HG02970 (cell line): ENCODE results near the gene CACNB1.

Experiments
- ATAC-seq: cut with Tn5 transposase; IDR thresholded peaks from one replicate; pipeline ENCODE4 v1.9.1; 2021; ENCODE audit warnings: mild to moderate bottlenecking, moderate library complexity, moderate number of reproducible peaks; ENCODE audit not compliant: unreplicated experiment, low FRiP score

CACNB1 gene

DNA sequence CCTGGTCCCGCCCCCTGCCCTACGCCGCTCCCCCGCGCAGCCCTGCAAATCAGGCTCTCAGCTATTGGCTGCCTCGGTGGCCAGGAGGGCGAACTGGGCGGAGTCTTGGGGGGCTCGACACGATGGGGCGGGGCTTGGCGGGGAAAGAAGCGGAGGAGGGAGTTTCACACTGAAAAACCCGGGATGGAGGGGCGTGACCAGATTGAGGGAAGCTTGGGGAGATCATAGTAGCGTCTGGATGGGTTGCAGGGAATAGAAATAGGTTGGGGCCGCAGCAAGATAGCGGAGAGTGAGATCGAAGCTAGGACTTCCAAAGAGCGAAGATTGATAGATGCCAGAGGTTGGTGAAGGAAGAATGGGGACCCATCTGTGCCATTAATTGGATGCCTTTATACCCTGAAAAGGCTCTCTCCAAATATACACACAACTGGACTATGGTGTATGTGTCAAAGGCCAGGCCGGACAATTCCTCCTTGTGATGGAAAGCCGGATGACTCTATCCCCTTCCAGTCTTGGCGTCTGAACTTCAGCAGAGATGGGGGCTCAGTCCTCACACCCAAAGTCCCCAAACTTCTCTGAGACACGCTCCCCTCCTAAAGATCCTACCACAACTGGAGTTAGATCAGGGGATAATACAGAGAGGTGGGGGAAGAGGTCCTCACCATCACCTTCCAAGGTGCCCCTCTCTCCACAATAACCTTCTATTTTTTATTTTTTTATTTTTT is 28.7 kb upstream of the CACNB1 start:
- ATAC-seq, result no peak

DNA sequence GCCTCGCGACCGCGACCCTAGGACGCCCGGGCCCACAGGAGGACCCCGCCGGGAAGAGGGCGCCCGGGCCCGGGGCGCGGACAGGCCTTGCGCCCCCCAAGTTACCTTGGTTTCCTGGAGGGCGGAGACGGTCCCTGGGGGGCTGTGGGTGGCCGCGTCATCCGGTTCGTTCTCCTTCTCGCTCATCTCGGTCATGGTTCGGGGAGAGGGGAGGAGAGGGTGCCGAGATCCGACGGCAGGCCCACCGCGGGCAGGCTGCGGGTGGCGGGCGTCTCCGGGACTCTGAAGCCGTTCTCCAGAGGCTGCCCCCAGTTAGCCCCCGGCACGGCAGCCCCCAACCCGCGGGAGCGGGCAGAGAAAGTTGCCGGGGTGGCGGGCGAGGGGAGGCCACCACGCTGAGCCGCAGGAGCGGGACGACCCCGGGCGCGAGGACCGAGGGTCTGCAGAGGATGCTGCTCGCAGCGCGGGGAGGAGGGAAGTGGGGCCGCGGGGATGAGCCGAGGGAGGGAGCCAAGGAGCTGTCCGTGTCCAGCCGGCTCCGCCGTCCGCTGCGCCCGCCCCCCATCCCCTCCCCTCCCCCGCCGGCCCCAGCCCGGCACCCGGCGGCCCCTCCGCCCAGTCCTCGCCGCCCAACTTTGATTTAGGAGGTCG is 28.0 kb upstream of the CACNB1 start, which contains the start of gene STAC2:
TSS of gene STAC2 (minus strand) at position 638 of the 651 bp plus-strand sequence. CDS start at position 195, 443 bp downstream.
- ATAC-seq, result no peak

- no peak for ATAC-seq
Measured at GRCh38 chr17:39224778-39225307, 27.4 kb upstream of the CACNB1 start.

GRCh38 chr17:39223907-39224777 is 26.7 kb upstream of the CACNB1 start:
- ATAC-seq, result no peak

DNA sequence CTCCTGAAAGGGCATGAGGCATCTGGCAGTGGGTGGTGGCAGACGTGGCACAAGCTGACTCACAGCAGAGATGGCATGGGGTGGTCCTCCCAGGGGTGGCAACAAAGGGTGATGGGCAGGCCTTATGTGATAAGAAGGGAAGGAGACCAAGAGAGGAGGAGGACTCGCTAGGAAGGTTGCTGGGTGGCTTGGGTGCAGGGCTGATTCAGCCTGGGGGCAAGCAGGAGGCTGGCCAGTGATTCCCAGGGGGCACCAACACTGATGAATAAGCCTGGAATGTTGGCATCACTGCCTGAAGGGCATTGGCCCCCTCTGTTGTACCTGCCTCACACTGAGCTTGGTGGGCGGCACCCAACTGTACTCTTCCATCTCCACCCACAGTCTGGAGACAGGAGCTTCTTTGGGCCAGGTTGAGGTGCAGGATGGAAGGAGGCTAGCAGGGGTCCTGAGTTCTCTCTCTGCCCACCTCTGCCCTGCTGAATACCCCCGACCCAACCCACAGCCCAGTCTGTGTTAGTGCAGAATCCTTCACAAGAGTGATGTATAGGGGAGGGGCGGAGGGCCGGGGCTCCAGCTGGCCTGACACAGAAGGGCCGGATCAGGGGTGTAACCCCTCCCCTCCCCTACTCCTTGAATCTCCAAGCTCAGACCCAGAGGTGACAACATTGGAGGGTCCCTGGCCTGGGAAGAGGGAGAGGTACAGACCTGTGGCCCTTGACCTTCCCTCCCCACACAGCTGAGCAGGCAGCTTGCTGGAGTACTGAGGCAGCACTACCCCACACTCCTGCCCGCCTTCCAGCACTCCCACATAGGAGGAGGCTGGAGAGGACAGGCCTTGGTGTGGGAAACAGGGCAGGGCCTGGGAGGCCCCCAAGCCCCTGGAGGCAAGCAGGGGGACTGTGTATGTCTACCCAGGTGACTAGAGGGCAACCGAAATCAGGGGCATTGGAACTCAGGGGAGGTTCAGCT is 25.7 kb upstream of the CACNB1 start:
- no peak for ATAC-seq

GRCh38 chr17:39222151-39222550 is 24.7 kb upstream of the CACNB1 start:
- no peak for ATAC-seq

- ATAC-seq, result no peak
Measured at GRCh38 chr17:39221572-39221971, 24.1 kb upstream of the CACNB1 start.

DNA sequence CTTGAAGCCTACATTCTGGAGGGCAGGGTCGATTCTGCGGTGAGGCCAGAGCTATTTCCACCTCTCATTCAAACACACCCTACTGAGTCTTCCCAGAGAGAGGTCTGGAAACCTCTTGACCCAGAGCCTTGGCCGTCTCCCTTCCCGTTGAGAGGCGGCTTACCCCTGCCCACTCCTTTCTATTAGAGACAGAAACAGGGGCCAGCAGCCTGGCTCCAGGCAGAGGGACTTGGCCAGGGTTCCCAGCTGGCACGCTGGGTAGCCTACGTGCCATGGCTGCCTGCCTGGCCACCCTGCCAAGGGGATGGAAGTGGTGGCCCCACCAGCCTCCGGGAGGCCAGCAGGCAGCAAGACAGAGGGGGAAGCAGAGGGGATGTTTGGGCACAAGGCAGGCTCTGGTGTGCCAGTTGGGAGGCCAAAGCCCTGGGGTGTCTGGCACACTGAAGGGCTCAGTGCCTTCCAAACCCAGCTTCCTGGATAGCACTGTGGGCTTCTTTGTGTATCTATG is 22.2 kb upstream of the CACNB1 start:
- ATAC-seq, result no peak

DNA sequence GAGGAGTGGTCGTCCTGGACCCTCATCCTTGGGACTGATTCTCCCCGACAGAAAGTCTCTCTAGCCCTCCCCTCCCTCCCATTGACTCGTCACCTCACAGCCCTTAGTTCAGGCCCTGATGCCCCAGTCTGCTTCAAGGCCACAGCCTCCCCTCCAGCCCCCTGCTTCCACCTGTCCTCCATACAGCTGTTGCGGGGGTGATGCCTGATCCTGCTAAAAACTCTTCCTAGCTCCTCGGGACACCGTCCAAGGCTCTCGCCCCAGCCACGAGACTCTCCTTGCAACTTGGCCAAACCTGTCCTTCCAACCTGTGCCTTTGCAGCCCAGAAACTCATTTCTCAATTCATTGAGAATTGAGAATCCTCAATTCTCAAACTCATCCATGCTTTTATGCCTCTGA is 21.4 kb upstream of the CACNB1 start:
- ATAC-seq, result no peak

GRCh38 chr17:39217734-39218369 is 20.4 kb upstream of the CACNB1 start:
- ATAC-seq, result no peak

DNA sequence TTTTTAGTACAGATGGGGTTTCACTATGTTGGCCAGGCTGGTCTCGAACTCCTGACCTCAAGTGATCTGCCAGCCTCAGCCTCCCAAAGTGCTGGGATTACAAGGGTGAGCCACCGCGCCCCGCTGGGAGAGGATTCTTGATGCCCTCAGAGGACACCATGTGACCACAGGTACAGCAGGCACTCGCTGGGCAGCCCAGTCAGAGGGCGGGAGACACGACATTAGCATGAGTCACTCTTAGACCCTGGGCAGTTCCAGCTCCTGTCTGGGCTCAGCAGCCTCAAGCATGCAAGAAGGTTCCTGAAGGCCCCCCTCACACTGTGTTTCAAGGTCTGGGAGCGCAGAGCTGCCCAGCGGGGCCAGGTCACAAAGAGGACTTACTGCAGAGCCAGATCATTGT is 16.4 kb upstream of the CACNB1 start:
- no peak for ATAC-seq

GRCh38 chr17:39212841-39213480 is 15.5 kb upstream of the CACNB1 start:
- ATAC-seq, result no peak

DNA sequence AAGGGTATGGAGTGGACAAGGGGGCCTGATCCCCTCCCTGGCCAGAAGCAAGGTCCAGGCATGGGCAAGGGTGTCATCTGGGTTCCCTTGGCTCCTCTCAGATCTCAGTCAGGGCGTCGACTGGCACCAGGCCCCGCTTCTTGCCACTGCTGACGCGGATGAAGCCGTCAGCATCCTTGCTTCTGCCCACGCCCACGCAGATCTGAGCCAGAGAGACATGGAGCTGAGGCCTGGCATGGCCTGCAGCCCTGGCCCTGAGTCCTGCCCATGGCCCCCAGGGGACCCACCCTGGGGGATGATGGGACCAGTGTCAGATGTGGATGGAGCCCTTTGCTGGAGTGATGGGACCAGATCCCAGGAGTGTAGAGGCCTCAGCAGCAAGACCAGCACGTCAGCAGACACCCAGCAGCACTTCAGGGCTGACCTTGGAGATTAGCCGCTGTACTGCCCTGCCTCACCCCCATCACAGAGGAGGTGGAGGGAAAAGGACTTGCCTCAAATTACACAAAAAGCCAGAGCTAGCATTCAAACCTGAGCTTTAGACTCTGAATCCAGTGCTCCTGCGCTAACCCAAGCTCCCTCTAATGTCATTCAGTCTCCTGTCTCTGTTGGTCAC is 14.8 kb upstream of the CACNB1 start:
- ATAC-seq, result no peak

DNA sequence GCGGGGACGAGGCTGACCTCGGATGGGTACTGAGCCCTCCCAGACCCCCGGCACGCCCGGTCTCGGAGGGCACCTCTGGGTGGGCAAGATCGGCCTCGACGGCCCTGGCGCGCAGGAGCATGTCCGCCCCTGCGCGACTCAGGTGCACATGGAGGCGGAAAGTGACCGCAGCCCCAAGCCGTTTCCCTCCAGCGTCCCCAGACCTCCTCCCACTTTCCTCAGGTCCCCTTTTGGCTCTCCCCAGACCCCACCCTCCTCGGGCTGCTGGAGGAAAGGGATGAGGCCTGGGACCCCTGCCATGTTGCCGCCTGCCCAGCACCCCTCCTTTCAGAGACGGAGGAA is 12.6 kb upstream of the CACNB1 start:
- no peak for ATAC-seq

GRCh38 chr17:39209317-39210092 is 12.0 kb upstream of the CACNB1 start:
- no peak for ATAC-seq

DNA sequence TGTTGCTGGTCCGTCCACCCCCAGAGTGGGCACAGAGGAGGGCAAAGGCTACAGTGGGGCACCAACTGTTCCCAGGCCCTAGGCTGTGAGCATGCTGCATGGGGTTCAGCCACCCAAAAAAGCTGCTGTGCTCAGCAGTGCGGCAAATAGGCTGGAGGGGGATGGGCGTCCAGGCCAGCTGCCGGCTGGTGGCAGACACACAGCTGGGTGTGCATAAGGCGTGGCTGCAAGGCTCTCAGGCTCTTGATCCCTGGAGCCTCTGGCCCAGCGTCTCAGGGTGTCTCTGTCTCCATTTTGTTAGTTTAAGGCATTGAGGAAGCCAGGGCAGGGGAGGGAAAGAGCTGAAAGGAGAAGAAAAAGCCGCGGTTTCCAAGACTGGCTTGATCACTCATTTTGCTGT is 11.4 kb upstream of the CACNB1 start:
- no peak for ATAC-seq

DNA sequence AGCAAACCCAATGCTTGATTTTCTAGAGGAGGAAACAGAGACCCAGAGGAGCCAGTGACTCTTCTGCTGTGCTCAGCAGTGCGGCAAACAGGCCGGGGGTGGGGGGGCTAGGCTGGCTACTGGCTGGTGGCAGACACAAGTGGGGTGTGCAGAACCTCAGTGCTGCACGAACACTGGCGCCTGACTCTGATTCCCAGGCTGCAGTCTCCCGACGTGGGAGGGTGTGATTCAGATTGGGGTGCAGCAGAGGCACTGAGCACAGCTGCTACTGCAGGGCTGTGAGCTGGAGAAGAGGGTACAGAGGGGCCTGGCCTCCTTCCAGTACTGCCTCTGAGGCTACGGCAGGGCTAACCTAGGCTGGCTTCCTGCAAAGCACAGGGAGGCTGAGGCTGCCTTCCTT is 10.7 kb upstream of the CACNB1 start:
- ATAC-seq, result no peak

- ATAC-seq, result no peak
Measured at GRCh38 chr17:39205112-39205526, 7.7 kb upstream of the CACNB1 start.
